H9 (cell line): Measurements from ENCODE around the gene HIPK4. TPM values are rescaled to one million over a fixed set of nuclear protein-coding genes. Genes with fewer than 3 reads are reported as not detected.

Experiments used
- DNase-seq: peaks from one replicate; pipeline ENCODE4 v3.0.0-alpha.2; 2017
- H2AFZ ChIP-seq: one replicate; pipeline ENCODE4 v1.6.1; 2013; ENCODE audit warnings: mild to moderate bottlenecking, low read length, control low read depth, moderate library complexity
- H2AK5ac ChIP-seq: 2 replicates; pipeline ENCODE4 v1.6.1; 2013; ENCODE audit warnings: low read length, control low read depth, mixed read lengths; ENCODE audit not compliant: insufficient read length
- H2BK120ac ChIP-seq: one replicate; pipeline ENCODE4 v1.6.1; 2013; ENCODE audit warnings: low read depth, mild to moderate bottlenecking, low read length, control low read depth, inconsistent platforms; ENCODE audit not compliant: poor library complexity, severe bottlenecking
- H2BK12ac ChIP-seq: 2 replicates; pipeline ENCODE4 v1.6.1; 2013; ENCODE audit warnings: low read length, control low read depth, mixed read lengths, low read depth; ENCODE audit not compliant: insufficient read length
- H2BK15ac ChIP-seq: 2 replicates; pipeline ENCODE4 v1.6.1; 2013; ENCODE audit warnings: low read depth, low read length, control low read depth
- H2BK20ac ChIP-seq: one replicate; pipeline ENCODE4 v1.6.1; 2013; ENCODE audit warnings: low read depth, mild to moderate bottlenecking, low read length, control low read depth, inconsistent platforms; ENCODE audit not compliant: poor library complexity, severe bottlenecking
- H2BK5ac ChIP-seq: 2 replicates; pipeline ENCODE4 v1.6.1; 2013; ENCODE audit warnings: low read length, control low read depth, mixed read lengths; ENCODE audit not compliant: insufficient read length
- H3K14ac ChIP-seq: 2 replicates; pipeline ENCODE4 v1.6.1; 2013; ENCODE audit warnings: low read length, control low read depth; ENCODE audit not compliant: insufficient read depth
- H3K18ac ChIP-seq: 2 replicates; pipeline ENCODE4 v1.6.1; 2013; ENCODE audit warnings: low read depth, mild to moderate bottlenecking, mixed read lengths, low read length, control low read depth; ENCODE audit not compliant: insufficient read length
- H3K23ac ChIP-seq: 2 replicates; pipeline ENCODE4 v1.6.1; 2013; ENCODE audit warnings: low read length, control low read depth, mixed read lengths, low read depth; ENCODE audit not compliant: insufficient read length
- H3K23me2 ChIP-seq: 2 replicates; pipeline ENCODE4 v1.6.1; 2013; ENCODE audit warnings: low read depth, mild to moderate bottlenecking, mixed read lengths, low read length, control low read depth; ENCODE audit not compliant: insufficient read length, poor library complexity, severe bottlenecking
- H3K27ac ChIP-seq: 2 replicates; pipeline ENCODE4 v1.5.1; 2013; ENCODE audit warnings: low read length, control low read depth, mixed read lengths, low read depth; ENCODE audit not compliant: insufficient read length
- H3K27me3 ChIP-seq: 2 replicates; pipeline ENCODE4 v1.6.1; 2013; ENCODE audit warnings: low read length, control low read depth, inconsistent platforms; ENCODE audit not compliant: insufficient read depth
- H3K4ac ChIP-seq: 2 replicates; pipeline ENCODE4 v1.6.1; 2013; ENCODE audit warnings: low read depth, mild to moderate bottlenecking, control low read depth, inconsistent platforms, low read length, moderate library complexity
- H3K4me1 ChIP-seq: 2 replicates; pipeline ENCODE4 v1.6.1; 2013; ENCODE audit warnings: low read length, control low read depth, inconsistent platforms; ENCODE audit not compliant: insufficient read depth
- H3K4me2 ChIP-seq: 2 replicates; pipeline ENCODE4 v1.6.1; 2013; ENCODE audit warnings: low read length, control low read depth, mixed read lengths; ENCODE audit not compliant: insufficient read length, insufficient read depth
- H3K56ac ChIP-seq: 2 replicates; pipeline ENCODE4 v1.6.1; 2013; ENCODE audit warnings: low read depth, mild to moderate bottlenecking, mixed read lengths, low read length, control low read depth; ENCODE audit not compliant: insufficient read length
- H3K79me1 ChIP-seq: 2 replicates; pipeline ENCODE4 v1.6.1; 2013; ENCODE audit warnings: low read depth, mild to moderate bottlenecking, moderate library complexity, low read length, control low read depth, inconsistent platforms; ENCODE audit not compliant: insufficient read depth, poor library complexity, severe bottlenecking
- H3K79me2 ChIP-seq: 2 replicates; pipeline ENCODE4 v1.6.1; 2013; ENCODE audit warnings: low read length, control low read depth, inconsistent platforms; ENCODE audit not compliant: insufficient read depth
- H3K9ac ChIP-seq: 2 replicates; pipeline ENCODE4 v1.6.1; 2013; ENCODE audit warnings: low read length, control low read depth, mixed read lengths; ENCODE audit not compliant: insufficient read length; ENCODE audit errors: extremely low read depth
- H3K9me3 ChIP-seq: one replicate; pipeline ENCODE4 v1.6.1; 2013; ENCODE audit warnings: low read depth, low read length, inconsistent platforms; ENCODE audit not compliant: control insufficient read depth
- H3T11ph ChIP-seq: one replicate; pipeline ENCODE4 v1.6.1; 2013; ENCODE audit warnings: mild to moderate bottlenecking, low read length, control low read depth, inconsistent platforms
- H4K20me1 ChIP-seq: one replicate; pipeline ENCODE4 v1.6.1; 2013; ENCODE audit not compliant: control insufficient read depth, insufficient read length, insufficient read depth
- H4K5ac ChIP-seq: 2 replicates; pipeline ENCODE4 v1.6.1; 2013; ENCODE audit warnings: low read depth, mild to moderate bottlenecking, mixed read lengths, low read length, control low read depth; ENCODE audit not compliant: insufficient read length
- H4K8ac ChIP-seq: replicated peaks from 2 replicates; pipeline ENCODE4 v1.6.1; 2013; ENCODE audit warnings: low read length, control low read depth, mixed read lengths, low read depth; ENCODE audit not compliant: insufficient read length
- H4K91ac ChIP-seq: 2 replicates; pipeline ENCODE4 v1.6.1; 2013; ENCODE audit warnings: low read depth, mild to moderate bottlenecking, moderate library complexity, mixed read lengths, low read length, control low read depth; ENCODE audit not compliant: insufficient read length
- H3K27ac Mint-ChIP-seq, 3 experiments: 2 replicates in 2 of 3; 3 replicates in 1 of 3; pipeline ENCODE4 v1.8.0; 2020 to 2021; ENCODE audit warnings: mixed read lengths in 3 of 3, mild to moderate bottlenecking in 1 of 3, moderate library complexity in 1 of 3
- H3K27me3 Mint-ChIP-seq: 2 replicates; pipeline ENCODE4 v1.8.0; 2021; ENCODE audit warnings: low read depth, mild to moderate bottlenecking, moderate library complexity, mixed read lengths
- H3K36me3 Mint-ChIP-seq, 3 experiments: 2 replicates in 2 of 3; 3 replicates in 1 of 3; pipeline ENCODE4 v1.8.0; 2020 to 2021; ENCODE audit warnings: low read depth in 3 of 3, mixed read lengths in 3 of 3; ENCODE audit not compliant: insufficient read depth in 1 of 3
- H3K4me1 Mint-ChIP-seq, 2 experiments: 2 replicates each; pipeline ENCODE4 v1.8.0; 2020; ENCODE audit warnings: mixed read lengths in 2 of 2
- H3K4me3 Mint-ChIP-seq, 2 experiments: 2 replicates in 1 of 2; 3 replicates in 1 of 2; pipeline ENCODE4 v1.8.0; 2020 to 2021; ENCODE audit warnings: mild to moderate bottlenecking in 2 of 2, mixed read lengths in 2 of 2, moderate library complexity in 1 of 2
- H3K9me3 Mint-ChIP-seq, 2 experiments: 2 replicates in 1 of 2; 3 replicates in 1 of 2; pipeline ENCODE4 v1.8.0; 2020; ENCODE audit warnings: mild to moderate bottlenecking in 2 of 2, mixed read lengths in 2 of 2, moderate library complexity in 1 of 2
- CTCF ChIP-seq: fragments of 200-600 bp; sonication (generic); conservative IDR thresholded peaks from 3 replicates; pipeline ENCODE4 v1.8.0; 2021; ENCODE audit warnings: antibody characterized with exemption, mild to moderate bottlenecking
- WGBS: extraction: QIAGEN DNeasy Blood & Tissue Kit; methylation state at CpG from one replicate; pipeline ENCODE4 v1.1.7; 2013; ENCODE audit warnings: missing lambda C conversion rate, low lambda C conversion rate, mixed read lengths; ENCODE audit not compliant: insufficient read length; ENCODE audit errors: extremely low coverage; 5-methylcytosine and 5-hydroxymethylcytosine counted together
- total RNA-seq: library from RNA; stranded (reverse); gene quantifications from 2 replicates; pipeline ENCODE4 v1.2.1, GENCODE V29; 2021

The HIPK4 gene
- total RNA-seq, 1 experiment from 2014 or later = 0.15 TPM

GRCh38 chr19:40335855-40336600 is 54.0 kb downstream of the HIPK4 start:
- H2AFZ ChIP-seq = no peak overlapping the region
- TF ChIP-seq CTCF = no peak
- no peak overlapping the region for H3K9ac ChIP-seq
- no peak overlapping the region for H3K27ac ChIP-seq
- Mint-ChIP-seq H3K36me3 (peaks cover 12 to 43% (median 39%) of the 10 kb centered on the region in 3 experiments; a peak in 6 of 7 replicates), H3K27me3 (no peaks in the 10 kb centered on the region), H3K4me1 (no peaks in the 10 kb centered on the region), H3K4me3 (no peak overlapping the region), H3K27ac (peak overlapping the region in 1 of 3 experiments; percentile 49; a peak in 2 of 7 replicates), H3K9me3 (no peaks in the 10 kb centered on the region)
- no peak overlapping the region for H2BK12ac ChIP-seq
- H4K8ac ChIP-seq = no peak overlapping the region
- no peak overlapping the region for H2AK5ac ChIP-seq
- no peak overlapping the region for H2BK5ac ChIP-seq
- no peak overlapping the region for H3K18ac ChIP-seq
- no peak overlapping the region for H3K4ac ChIP-seq
- H2BK15ac ChIP-seq = no peak overlapping the region
- no peak overlapping the region for H3K23ac ChIP-seq
- no peak overlapping the region for H3K4me2 ChIP-seq
- no CpG with 5 or more reads among the region's 15 CpGs for WGBS
- no peaks in the 10 kb centered on the region; the same call in 1 of the 2 replicates for H3K79me2 ChIP-seq
- H3K14ac ChIP-seq = no peak overlapping the region
- no peaks in the 10 kb centered on the region for H3K4me1 ChIP-seq
- H4K91ac ChIP-seq = no peak overlapping the region
- no peaks in the 10 kb centered on the region for H3K23me2 ChIP-seq
- no peak overlapping the region for H3T11ph ChIP-seq
- H3K79me1 ChIP-seq = no peaks in the 10 kb centered on the region
- H2BK120ac ChIP-seq = no peak overlapping the region
- H3K9me3 ChIP-seq = no peaks in the 10 kb centered on the region
- no peak for DNase-seq
- H3K56ac ChIP-seq = no peak overlapping the region
- H3K27me3 ChIP-seq = no peaks in the 10 kb centered on the region
- no peaks in the 10 kb centered on the region for H4K20me1 ChIP-seq
- no peak overlapping the region for H4K5ac ChIP-seq
- H2BK20ac ChIP-seq = no peak overlapping the region
